ENCODE data around the gene CXCL10.
"Not testable (repeated sequence)": the region's sequence is repeated elsewhere in the genome, so short reads cannot be mapped to it uniquely, and the experiment has no call there.

Gene CXCL10

GRCh38 chr4:76023389-76023788 is at the start of gene CXCL10:
TSS of gene CXCL10 (minus strand) at chr4:76023497. CDS start at chr4:76023431, 66 bp downstream.
- DNase-seq: no peak

- DNase-seq: no peak
Observed at GRCh38 chr4:76072760-76073159, 49.5 kb upstream of the CXCL10 start.

- peak; percentile 85 for DNase-seq
Observed at GRCh38 chr4:76067652-76068286, 44.5 kb upstream of the CXCL10 start.

GRCh38 chr4:76066546-76066945 is 43.2 kb upstream of the CXCL10 start:
- no peak for DNase-seq

- DNase-seq: no peak
Observed at GRCh38 chr4:76061982-76062381, 38.7 kb upstream of the CXCL10 start.

GRCh38 chr4:76061421-76061820 is 38.1 kb upstream of the CXCL10 start:
- no peak for DNase-seq

GRCh38 chr4:76060506-76060905 is 37.2 kb upstream of the CXCL10 start:
- DNase-seq: no peak

GRCh38 chr4:76059750-76060149 is 36.5 kb upstream of the CXCL10 start:
- no peak for DNase-seq

GRCh38 chr4:76058888-76059426 is 35.7 kb upstream of the CXCL10 start:
- DNase-seq: no peak

GRCh38 chr4:76058302-76058701 is 35.0 kb upstream of the CXCL10 start:
- no peak for DNase-seq

- no peak for DNase-seq
Observed at GRCh38 chr4:76055421-76055820, 32.1 kb upstream of the CXCL10 start.

- no peak for DNase-seq
Observed at GRCh38 chr4:76055016-76055415, 31.7 kb upstream of the CXCL10 start.

GRCh38 chr4:76053730-76054129 is 30.4 kb upstream of the CXCL10 start:
- DNase-seq: no peak

- not testable (repeated sequence) for DNase-seq
Observed at GRCh38 chr4:76050560-76051050, 27.3 kb upstream of the CXCL10 start.

GRCh38 chr4:76049860-76050416 is 26.6 kb upstream of the CXCL10 start:
- DNase-seq: not testable (repeated sequence)

GRCh38 chr4:76044686-76045085 is 21.4 kb upstream of the CXCL10 start:
- DNase-seq: not testable (repeated sequence)

- not testable (repeated sequence) for DNase-seq
Observed at GRCh38 chr4:76043306-76043705, 20.0 kb upstream of the CXCL10 start.

GRCh38 chr4:76042241-76042998 is 19.1 kb upstream of the CXCL10 start:
- not testable (repeated sequence) for DNase-seq

- no peak for DNase-seq
Observed at GRCh38 chr4:76036855-76037254, 13.6 kb upstream of the CXCL10 start.

GRCh38 chr4:76035799-76036380 is 12.6 kb upstream of the CXCL10 start, which contains the start of gene CXCL11:
TSS of gene CXCL11 (minus strand) at chr4:76036070. CDS start at chr4:76035987, 83 bp downstream.
- no peak for DNase-seq

GRCh38 chr4:76035141-76035540 is 11.8 kb upstream of the CXCL10 start:
- no peak for DNase-seq

GRCh38 chr4:76029300-76029699 is 6.0 kb upstream of the CXCL10 start:
- no peak for DNase-seq

GRCh38 chr4:76028350-76028765 is 5.1 kb upstream of the CXCL10 start:
- DNase-seq: no peak

Measured in activated effector memory CD4-positive, alpha-beta T cell treated with anti-CD3 and anti-CD28 coated beads, Interleukin-2, amount 50 U/mL, for 16 hours (primary cell).